Measurements from ENCODE around the gene IRX5.
A peak's percentile ranks its signal among the peaks of the same experiment; 100 is the strongest.

The IRX5 gene

GRCh38 chr16:54935266-54935968 lies 4.8 kb downstream of the IRX5 start:
- no peak for TF ChIP-seq CTCF (conservative IDR thresholded peaks at IDR 0.05; ENCODE audit: low read length)
- H3K4me3 ChIP-seq (ENCODE audit: low read length): peak overlapping the region; percentile 87
- no peak for DNase-seq (ENCODE audit: low read depth)

- DNase-seq (ENCODE audit: low read depth): peak; percentile 56
- TF ChIP-seq CTCF (conservative IDR thresholded peaks at IDR 0.05; ENCODE audit: low read length): 0 out of 2 replicates have a peak, but pooled peaks have one; percentile 4
- peak overlapping the region; percentile 87 for H3K4me3 ChIP-seq (ENCODE audit: low read length)
Observed at GRCh38 chr16:54936201-54936978, 5.7 kb downstream of the IRX5 start.

GRCh38 chr16:54936979-54937670 lies 6.5 kb downstream of the IRX5 start:
- peak; percentile 85 for DNase-seq (ENCODE audit: low read depth)
- TF ChIP-seq CTCF (conservative IDR thresholded peaks at IDR 0.05; ENCODE audit: low read length): peak; percentile 89
- peak overlapping the region; percentile 87 for H3K4me3 ChIP-seq (ENCODE audit: low read length)

- TF ChIP-seq CTCF (conservative IDR thresholded peaks at IDR 0.05; ENCODE audit: low read length): no peak
- H3K4me3 ChIP-seq (ENCODE audit: low read length): peak overlapping the region; percentile 87
- no peak for DNase-seq (ENCODE audit: low read depth)
Observed at GRCh38 chr16:54937671-54938211, 7.1 kb downstream of the IRX5 start.

- DNase-seq (ENCODE audit: low read depth): no peak
- no peak for TF ChIP-seq CTCF (conservative IDR thresholded peaks at IDR 0.05; ENCODE audit: low read length)
- peak overlapping the region; percentile 87 for H3K4me3 ChIP-seq (ENCODE audit: low read length)
Observed at GRCh38 chr16:54938212-54939028, 7.8 kb downstream of the IRX5 start.

- H3K4me3 ChIP-seq (ENCODE audit: low read length): peak overlapping the region; percentile 87
Observed at GRCh38 chr16:54939029-54939346, 8.3 kb downstream of the IRX5 start.

More at GRCh38 chr16:54939029-54939346, 8.3 kb downstream of the IRX5 start:
- DNase-seq (ENCODE audit: low read depth): no peak
- no peak for TF ChIP-seq CTCF (conservative IDR thresholded peaks at IDR 0.05; ENCODE audit: low read length)

Data from AG10803 (cell line).